Epithelial cell of umbilical artery (primary cell): ENCODE measurements around the gene RGL1. TPM values are rescaled to one million over a fixed set of nuclear protein-coding genes. Genes with fewer than 3 reads are reported as not detected.

Experiments used
- total RNA-seq: library from RNA; depleted of rRNA; stranded (reverse); fragments of >200 nt; gene quantifications from 2 replicates; pipeline ENCODE4 v1.2.3, GENCODE V29; 2014

RGL1 gene
- 38.3 and 43.3 TPM in 2 replicates for total RNA-seq

DNA sequence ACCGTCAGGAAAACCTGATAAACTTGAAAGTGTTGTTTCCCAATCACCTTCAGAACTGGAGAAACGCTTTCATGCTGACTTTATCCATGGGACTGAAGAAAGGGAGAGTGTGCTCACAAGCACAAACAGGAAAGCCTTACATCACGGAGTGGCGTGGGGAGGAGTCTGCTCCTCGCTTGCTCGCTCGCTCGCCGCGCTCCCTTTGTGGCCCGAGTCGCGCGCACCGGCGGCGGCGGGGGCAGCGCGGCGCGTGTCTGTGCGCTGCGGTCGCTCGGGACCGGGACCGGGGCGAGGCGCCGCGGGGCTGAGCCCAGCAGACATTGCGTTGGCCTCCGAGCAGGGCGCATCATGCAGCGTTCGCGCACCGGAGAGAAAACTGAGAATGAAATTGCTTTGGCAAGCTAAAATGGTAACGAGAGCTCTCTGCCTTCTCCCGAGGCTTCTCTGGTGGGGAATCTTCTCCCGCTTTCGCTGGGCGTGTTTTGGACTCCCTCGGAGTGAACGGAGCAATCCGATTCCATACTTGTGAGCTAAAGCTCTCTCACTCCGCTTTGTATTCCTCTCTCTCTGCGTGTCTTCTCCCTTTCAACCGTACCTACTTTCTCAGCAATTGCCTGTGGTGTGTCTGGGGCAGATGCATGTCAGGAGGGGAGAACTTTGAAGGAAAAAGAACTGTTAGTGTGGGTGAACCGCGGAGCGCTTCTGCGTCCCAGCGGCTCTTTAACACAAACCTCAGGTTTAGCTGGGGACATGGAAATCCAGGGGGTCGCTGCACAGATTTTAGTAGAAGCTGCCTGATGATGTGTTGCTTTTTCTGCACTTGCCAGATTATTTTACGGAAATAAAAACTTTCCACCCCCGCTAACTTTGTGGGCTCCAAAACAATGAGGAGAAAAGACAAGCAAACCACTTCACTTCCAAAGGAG is at the start of gene RGL1:
Gene RGL1 (plus strand): TSS at position 205 of the 926 bp plus-strand sequence. CDS start 178 bp downstream, at position 383.

Other genes with a start within 250 kb of the RGL1 start
- not detected in 2 replicates for gene NCF2, start 214.7 kb upstream of the RGL1 start, total RNA-seq
- 163 and 412 TPM in 2 replicates for gene ARPC5, start 169.3 kb upstream of the RGL1 start, total RNA-seq
- not detected in 2 replicates for gene APOBEC4, start 151.8 kb upstream of the RGL1 start, total RNA-seq
- under 0.01 TPM in 1 of 2 replicates, not detected in the other for gene COLGALT2, start 232.6 kb downstream of the RGL1 start, total RNA-seq
- gene TSEN15, start 246.6 kb downstream of the RGL1 start, total RNA-seq = 28.6 and 51.1 TPM in 2 replicates